GM18873 (cell line): ENCODE measurements around the gene EHHADH.
"Not testable (repeated sequence)": the region's sequence is repeated elsewhere in the genome, so short reads cannot be mapped to it uniquely, and the experiment has no call there.

Experiments used
- ATAC-seq: cut with Tn5 transposase; IDR thresholded peaks from one replicate; pipeline ENCODE4 v1.9.1; 2021; ENCODE audit warnings: mild to moderate bottlenecking, moderate library complexity, moderate number of reproducible peaks; ENCODE audit not compliant: unreplicated experiment, low FRiP score

The EHHADH gene

DNA sequence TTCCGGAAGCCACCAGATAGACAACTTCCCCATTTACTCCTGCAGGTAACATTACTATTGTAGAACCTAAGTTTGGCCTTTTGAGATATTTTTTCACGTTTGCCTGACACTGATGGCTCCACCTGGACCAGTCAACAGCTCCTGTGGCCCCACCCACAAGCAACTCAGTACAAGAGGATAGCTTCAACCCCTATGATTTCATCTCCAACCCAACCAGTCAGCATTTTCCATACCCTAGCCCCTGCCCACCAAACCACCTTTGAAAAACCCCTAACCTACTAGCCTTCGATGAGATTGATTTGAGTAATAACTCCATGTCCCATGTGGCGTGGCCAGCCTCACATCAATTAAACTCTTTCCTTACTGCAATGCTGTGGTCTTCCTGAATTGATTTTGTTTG lies 950 bp upstream of the EHHADH start:
- no peak for ATAC-seq

DNA sequence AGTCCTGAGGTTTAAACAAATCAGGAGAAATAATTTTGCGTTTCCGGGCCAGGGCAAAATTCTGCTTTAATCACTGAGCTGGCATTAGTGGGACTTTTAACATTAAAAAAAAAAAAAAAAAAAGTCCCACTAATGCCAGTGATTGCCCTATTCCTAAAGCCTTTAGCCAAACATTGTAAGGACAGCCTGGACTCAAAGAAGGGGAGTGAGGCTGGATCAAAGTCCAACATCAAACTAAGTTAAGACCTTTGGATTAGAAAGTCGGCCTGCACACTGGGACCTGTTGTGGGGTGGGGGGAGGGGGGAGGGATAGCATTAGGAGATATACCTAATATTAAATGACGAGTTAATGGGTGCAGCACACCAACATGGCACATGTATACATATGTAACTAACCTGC lies 716 bp downstream of the EHHADH start:
- not testable (repeated sequence) for ATAC-seq

DNA sequence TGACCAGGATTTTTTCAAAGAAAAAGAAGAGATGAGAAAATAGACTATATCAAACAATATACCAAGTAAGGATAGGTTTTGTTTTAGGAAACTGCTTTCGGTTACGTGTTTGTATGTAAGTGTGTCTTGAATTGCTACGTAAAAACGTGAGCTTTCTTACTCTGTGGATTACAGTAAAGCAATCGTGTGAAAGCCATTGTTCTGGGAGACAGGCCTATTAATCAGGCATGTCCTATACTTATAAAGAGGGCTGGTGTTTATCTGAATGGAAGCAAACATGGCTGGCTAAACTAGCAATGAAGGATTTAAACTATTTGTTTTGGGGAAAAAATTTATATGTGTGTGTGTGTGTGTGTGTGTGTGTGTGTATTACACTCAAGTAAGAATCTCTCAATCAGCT lies 2.6 kb downstream of the EHHADH start:
- no peak for ATAC-seq

DNA sequence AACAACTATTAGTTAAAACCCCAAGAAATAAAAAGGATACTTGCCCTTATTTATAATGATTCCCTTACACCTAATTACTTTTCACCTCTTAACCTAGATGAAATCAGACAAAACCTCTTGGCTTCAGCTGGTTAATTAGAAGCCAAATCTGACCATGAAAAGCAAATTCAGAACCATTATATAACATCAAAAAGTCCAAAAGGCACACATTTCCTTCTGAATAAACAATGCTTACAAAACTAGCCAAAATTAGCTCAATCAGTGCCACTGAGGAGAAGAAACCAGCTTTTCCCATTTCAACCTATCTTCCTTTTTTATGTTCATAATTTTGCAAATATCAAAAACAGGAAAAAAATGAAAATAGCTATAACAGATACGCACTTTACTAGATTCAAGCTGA lies 3.2 kb downstream of the EHHADH start:
- no peak for ATAC-seq

DNA sequence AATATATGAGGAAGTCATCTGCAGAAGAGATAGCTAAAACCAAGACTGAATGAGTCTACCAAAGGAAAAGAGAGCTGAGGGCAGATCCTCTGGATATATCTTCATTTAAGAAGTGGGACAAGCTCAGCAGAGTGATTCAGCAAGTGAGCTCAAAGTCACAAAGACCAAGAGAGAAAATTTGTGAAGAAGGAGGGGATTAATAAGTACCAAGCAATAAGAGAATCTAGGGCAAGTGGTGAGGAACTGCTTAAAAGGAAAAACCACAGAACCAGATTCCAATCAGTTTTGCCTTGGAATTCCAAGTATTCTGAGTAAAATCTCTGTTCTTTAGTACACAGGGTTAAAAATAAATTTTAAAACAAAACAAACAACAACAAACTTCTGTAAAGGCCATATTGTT lies 3.6 kb downstream of the EHHADH start:
- ATAC-seq, result no peak

DNA sequence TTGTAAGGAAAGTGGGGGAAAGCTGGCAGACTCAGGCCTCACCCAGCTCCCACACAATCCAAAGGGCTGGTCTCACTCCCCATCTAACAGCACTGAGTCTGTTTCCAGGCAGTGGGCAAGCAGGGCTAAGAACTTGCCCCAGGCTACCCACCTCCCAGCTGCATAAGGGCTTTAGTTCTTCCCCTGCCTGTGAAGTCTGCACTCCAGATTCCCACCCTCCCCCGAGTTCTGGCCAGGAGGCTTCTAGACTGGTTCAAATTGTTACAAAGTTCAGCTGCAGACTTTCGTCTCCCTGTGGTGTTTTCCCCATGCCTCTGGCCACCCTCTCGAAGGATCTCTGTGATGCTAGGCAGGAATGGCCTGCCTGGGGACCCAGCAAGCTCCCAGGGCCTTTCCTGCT lies 11.2 kb downstream of the EHHADH start:
- no peak for ATAC-seq

DNA sequence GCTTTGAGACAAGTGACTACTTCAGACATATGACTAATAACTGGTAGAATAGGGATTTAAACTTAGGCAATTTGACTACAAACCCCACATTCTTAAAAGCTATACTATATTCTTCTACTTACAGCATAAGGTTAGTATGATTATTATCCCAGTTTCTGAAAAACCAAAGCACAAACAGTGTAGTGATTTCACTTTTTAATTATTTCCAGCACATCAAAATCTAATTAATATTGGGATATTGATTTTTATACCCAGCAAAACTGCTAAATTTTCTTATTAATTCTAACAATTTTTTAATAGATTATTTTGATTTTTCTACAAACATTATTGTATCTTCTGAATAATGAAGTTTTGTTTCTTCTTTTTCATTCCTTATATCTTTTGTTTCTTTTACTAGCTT lies 16.9 kb downstream of the EHHADH start:
- ATAC-seq, result no peak

DNA sequence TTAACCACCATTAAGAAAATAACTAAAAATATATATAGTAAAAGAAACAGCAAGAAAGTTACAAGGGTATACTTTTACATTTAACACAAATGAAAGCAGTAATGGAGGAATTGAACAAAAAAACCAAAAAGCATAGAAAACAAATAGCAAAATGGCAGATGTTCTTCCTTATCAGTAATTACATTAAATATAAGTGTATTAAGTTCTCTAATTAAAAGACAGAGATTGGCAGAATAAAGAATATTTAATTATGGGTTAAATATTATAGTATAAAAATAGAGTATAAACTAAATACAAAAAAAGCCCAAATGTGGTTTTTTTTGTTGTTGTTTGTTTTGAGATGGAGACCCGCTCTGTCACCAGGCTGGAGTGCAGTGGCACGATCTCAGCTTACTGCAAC lies 20.5 kb downstream of the EHHADH start:
- no peak for ATAC-seq

DNA sequence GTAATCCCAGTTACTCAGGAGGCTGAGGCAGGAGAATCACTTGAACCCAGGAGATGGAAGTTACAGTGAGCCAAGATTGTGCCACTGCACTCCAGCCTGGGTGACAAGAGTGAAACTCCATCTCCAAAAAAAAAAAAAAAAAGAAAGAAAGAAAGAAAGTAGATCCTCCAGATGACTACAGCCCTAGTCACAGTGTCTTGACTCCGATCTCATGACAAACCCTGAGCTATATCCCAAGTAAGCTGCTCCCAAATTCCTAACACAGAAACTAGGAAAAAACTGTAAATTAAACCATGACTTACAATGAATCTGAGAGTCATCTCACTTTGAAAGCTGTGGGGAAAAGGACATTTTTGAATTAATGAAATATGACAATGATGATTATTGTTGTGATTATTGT lies 27.3 kb downstream of the EHHADH start:
- not testable (repeated sequence) for ATAC-seq

DNA sequence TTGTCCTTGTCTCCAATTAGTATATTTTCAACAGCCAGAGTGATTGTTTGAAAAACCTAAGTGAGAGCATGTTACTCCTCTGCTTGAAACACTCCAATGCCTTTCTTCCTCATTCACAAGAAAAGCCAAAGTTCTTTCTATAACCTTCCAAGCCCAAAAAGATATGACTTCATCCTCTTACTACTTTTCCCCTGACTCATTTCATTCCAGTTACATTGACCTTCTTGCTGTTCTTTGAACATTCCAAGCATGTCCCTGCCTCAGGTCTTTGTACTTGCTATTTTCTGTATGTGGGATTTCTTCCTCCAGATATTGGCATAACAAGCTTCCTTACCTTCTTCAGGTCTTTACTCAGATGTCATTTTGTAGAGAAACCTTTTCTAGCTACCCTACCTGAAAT lies 28.3 kb downstream of the EHHADH start:
- ATAC-seq, result no peak

DNA sequence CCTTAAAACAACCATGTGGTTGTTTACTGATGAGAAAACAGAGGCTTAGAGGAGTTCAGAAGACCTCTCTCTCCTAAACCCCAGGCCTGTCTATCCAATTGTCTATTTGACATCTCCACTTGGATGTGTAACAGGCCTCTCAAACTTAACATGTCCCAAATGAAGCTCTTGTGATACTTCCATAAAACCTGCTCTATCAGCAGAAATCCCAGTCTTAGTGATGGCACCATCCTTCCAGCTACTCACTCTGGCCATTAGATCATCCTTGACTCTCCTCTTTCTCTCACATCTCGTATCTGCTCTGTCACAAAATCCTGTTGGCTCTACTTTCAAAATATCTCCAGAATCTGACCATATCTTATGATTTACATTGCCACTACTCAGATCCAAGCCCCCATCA lies 28.8 kb downstream of the EHHADH start:
- ATAC-seq, result no peak

DNA sequence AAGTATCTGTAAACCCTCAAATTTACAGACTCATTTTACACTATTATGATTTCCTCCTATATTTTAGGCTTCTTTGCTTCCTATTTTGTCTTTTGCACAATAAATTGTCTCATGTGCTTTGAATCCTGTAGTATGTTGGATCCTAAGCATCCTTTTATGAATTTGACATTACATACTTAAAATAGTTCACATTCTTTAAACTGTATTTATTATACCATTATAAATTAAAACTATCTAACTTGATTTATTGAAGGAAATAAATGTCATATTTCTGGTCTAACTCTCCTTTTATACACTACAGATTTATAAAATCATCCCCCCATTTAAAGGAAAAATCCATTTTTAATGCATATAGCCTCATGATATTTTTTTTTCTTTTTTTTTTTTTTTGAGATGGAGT lies 32.6 kb downstream of the EHHADH start:
- ATAC-seq, result no peak

DNA sequence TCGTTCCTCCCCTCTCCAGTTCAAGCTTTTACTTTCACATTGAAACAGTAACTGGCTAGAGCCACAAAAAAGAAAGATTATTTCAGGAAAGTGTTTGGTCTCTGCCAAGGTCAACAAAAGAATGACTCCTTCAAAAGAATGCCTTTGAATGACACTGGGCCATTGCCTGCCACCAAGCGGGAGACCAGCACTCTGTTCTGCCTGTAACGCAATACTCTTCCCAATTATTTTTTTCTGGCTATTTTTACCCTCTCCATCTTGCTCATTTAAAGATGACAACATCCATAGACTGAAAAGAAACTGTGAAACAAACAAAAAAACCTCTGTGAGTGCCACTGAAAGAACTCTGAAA lies 37.3 kb downstream of the EHHADH start:
- ATAC-seq, result no peak

DNA sequence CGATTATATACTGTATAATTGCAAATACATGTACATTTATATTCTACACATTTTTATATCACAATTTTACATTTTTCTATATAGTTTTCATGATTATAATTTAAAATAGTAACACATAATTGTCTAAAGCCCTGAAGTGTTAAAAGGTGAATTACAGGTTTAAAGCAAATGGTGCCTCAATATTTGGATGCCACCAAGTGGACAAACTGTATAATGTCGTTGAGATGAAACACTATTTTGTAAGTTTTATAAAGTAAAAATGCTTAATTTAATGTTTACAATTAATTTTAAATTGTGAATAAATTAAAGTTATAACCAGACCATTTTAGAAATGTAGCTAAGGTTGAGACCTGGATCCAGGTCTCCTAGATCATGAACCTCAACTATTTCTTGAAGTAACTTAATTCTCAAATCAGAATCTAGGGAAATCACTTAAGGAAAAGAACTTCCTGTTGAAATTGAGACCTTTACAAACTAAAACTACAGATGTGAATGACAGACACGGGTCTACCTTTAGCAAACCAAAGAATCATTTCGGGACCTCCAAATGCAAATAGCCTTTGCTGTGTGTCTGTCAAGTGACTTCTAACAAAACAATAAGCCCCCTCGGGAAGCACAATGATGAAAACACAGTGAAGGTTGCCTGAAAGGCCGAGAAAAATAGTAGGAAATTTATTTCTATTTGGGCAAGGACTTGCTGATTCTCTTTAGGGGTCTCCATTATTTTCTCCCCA lies 37.8 kb downstream of the EHHADH start:
- ATAC-seq, result no peak

DNA sequence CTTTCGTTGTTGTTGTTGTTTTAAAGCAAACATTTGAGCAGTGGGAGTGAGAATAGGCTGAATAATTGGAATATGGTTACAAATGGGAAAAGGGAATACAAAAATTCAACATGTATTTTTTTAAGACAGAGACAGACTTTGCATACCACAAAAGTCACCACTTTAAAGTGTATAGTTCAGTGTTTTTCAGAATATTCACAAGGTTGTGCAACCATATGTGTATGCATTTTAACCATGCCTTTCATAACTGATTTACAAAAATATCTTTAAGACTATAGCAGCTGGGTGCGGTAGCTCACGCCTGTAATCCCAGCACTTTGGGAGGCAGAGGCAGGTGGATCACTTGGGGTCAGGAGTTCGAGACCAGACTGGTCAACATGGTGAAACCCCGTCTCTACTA lies 41.3 kb downstream of the EHHADH start:
- ATAC-seq, result no peak

DNA sequence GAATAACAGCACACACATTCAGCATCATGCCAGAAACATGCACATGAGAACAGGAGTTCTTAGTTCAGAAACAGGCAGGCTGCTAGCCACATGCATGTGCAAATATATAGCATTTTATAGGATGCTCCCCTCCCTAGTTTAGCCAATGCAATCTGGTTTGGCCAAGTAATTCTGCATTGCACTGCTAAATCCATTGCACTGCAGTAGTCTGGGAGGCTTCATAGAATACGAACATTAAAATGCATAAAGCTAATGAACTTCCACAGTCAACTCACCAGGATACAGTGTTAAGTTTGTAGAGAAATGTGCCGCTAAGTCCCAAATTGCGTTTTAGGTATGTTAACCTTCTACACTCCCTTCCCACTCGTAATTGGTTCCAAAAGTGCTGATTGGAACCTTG lies 41.8 kb downstream of the EHHADH start:
- no peak for ATAC-seq

DNA sequence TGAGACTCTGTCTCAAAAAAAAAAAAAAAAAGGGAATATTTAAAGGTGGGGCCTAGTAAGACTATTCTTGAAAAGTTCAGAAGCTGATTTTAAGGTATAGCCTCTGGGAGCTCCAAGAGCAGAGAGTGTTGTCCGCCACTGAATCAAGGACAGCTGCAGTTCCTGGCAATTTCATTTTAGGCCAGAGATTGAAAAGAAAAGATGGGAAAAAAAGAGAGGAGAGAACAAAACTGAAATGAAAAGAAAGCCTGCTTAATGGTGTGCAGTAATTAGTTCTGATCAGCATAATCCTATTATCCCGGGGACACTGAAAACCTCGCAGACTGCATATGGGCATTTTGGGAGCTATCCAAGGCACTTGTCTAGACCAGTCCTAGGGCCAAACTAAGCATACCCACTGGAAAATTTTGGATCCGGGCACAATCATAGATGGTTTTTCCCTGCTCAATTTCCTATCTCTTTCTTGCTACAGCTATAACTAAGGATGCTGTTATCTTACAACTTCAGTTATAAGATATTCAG lies 43.2 kb downstream of the EHHADH start:
- no peak for ATAC-seq

DNA sequence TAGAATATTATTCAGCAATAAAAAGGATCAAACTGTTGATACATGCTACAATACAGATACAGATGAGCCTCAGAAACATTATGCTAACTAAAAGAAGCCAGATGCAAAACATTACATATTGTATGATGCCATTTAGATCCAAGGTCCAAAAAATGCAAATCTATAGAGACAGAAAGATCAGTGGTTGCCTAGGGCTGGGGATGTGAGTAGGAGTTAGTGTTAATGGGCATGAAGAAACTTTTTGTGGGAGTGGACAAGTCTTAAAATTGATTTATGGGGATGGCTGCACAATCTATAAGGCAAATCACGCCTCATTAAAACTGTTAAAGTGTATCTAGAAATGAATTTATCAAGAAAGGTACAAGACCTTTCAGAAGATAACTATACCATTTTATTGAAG lies 45.0 kb downstream of the EHHADH start:
- ATAC-seq, result no peak

DNA sequence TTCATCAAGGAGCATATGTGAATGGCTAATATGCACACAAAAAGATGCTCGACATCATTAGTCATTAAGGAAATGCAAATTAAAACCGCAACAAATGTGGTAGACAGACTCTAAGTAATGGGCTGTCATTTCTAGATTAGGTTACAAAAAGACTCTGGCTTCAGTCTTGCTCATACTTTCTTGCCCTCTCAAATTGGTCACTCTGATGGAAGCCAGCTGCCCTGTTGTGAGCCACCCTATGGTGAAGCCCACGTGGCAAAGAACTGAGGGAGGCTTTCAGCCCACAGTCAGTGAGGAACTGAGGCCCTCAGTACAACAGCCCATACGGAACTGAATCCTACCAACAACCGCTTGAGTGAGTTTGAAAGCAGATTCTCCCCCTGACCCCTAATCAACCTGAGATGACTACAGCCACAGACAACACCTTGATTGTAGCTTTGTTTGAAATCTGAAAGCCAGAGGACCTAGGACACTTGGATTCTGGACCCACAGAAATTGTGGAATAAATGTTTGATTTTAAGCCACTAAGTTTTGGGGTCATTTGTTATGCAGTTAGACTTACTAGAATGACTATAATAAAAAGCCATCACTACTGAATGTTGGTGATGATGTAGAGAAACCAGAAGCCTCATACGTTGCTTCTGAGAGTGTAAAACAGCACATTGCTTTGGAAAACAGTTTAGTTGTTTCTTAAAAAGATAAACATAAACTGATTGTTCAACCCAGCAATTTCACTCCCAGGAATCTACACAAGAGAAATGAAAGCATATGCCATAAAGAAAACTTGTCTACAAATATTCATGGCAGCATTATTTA lies 45.7 kb downstream of the EHHADH start:
- ATAC-seq, result peak; percentile 97

DNA sequence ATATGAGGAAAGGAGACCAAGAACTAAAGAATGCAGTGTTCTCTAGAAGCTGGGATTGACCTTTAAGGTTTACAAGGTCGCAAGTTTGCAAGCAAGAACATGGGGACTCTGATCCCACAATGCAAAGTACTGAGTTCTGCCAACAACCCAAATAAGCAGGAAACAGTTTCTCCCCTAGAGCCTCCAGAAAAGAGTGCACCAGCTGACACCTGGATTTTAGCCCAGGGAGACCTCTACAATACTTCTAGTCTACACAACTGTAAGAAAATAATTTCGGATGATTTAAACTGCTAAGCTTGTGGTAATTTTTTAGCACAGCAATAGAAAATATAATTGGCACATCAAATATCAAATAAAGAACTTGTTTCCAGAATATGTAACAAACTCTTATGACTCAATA lies 46.4 kb downstream of the EHHADH start:
- no peak for ATAC-seq

DNA sequence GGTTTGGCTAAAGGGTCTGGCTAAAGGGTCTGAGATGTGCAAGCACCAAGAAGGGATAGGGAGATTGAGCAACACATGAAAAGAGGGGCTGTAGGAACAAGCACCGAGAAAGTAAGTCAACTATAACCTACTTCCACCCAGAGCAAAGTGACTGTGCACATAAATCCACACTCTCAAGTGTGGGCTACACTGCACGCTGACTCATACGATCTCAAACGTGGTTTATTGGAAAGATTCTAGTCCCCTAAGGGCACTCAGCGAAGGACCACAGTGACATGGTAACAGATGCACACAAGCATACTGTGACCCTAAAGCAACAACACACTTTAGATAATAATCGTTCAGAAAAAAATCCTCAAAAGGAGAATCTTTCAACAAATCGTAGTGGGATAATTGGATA lies 48.0 kb downstream of the EHHADH start:
- ATAC-seq, result no peak

DNA sequence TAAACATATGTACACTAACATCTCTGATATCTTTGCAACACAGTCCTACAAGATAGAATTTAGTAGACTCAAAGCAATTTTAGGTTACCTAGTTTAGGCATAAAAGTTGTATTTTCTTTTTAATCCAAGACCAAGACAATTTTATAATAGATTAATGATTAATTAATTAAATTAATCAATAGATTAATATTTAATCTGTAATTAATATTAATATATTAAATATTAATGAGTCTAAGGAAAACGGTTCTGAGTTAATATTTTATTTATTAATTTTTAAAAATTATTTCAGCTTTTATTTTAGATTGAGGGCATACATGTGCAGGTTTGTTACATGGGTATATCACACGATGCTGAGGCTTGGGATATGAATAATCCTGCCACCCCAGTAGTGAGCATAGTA lies 49.0 kb downstream of the EHHADH start:
- no peak for ATAC-seq
